ENCODE results near the gene GGA1.

The GGA1 gene

GRCh38 chr22:37569921-37570660, 38.5 kb upstream of the GGA1 start:
- TF ChIP-seq MAX (IDR thresholded peaks at IDR 0.05; ENCODE audit: low read depth, low read length), result no peak
- TF ChIP-seq, protein P1, sequence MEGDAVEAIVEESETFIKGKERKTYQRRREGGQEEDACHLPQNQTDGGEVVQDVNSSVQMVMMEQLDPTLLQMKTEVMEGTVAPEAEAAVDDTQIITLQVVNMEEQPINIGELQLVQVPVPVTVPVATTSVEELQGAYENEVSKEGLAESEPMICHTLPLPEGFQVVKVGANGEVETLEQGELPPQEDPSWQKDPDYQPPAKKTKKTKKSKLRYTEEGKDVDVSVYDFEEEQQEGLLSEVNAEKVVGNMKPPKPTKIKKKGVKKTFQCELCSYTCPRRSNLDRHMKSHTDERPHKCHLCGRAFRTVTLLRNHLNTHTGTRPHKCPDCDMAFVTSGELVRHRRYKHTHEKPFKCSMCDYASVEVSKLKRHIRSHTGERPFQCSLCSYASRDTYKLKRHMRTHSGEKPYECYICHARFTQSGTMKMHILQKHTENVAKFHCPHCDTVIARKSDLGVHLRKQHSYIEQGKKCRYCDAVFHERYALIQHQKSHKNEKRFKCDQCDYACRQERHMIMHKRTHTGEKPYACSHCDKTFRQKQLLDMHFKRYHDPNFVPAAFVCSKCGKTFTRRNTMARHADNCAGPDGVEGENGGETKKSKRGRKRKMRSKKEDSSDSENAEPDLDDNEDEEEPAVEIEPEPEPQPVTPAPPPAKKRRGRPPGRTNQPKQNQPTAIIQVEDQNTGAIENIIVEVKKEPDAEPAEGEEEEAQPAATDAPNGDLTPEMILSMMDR (IDR thresholded peaks at IDR 0.05; ENCODE audit: low read depth, low read length), result no peak
- TF ChIP-seq MYC (IDR thresholded peaks at IDR 0.05; ENCODE audit: low read depth, low read length), result no peak
- no peak for TF ChIP-seq POLR2A (IDR thresholded peaks at IDR 0.05; ENCODE audit: extremely low read depth, insufficient read length)
- H3K4me3 ChIP-seq (ENCODE audit: low read depth, low read length), result no peak overlapping the region
- no peak for DNase-seq (ENCODE audit: low read depth)

GRCh38 chr22:37570661-37570976, 38.0 kb upstream of the GGA1 start:
- no peak overlapping the region for H3K4me3 ChIP-seq (ENCODE audit: low read depth, low read length)
- TF ChIP-seq MAX (IDR thresholded peaks at IDR 0.05; ENCODE audit: low read depth, low read length) (no peak), POLR2A (IDR thresholded peaks at IDR 0.05; ENCODE audit: extremely low read depth, insufficient read length) (no peak), MYC (IDR thresholded peaks at IDR 0.05; ENCODE audit: low read depth, low read length) (no peak)
- TF ChIP-seq, protein P1 (IDR thresholded peaks at IDR 0.05; ENCODE audit: low read depth, low read length), result no peak
- no peak for DNase-seq (ENCODE audit: low read depth)

DNA sequence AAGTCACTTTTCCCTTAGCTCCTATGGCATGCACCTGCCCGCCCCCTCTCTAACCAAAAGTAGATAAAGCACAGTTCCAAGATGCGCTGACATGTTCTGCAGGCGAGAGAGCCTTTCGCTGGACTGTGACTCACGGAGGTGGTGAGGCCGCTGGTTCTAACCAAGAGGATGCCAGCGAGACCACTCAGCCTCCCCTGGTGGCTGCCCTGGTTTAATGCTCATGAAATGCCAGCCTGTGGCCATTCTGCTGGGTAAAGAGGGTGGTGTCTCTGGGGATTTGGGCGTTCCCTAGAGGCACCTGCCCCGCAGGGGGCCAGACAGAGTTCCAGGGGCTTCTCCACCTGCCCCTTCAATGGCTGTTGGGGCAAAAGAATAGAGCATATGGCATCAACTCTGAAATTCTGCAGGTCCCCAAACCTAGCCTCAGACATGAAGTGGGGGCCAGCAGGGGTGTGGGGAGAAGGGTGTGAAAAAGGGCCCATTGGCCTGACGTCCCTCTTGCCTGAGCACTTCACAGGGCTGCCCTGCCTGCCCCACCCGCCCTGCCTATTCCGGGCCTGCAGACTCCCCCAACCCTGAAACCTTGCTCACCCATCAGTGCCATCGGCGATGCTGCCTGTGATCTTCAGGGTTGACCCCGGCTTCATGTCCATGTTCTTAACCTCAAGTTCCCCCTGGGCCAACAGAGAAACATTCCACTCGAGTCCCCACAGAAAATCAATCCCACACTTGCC, 37.2 kb upstream of the GGA1 start:
- no peak for TF ChIP-seq MAX (IDR thresholded peaks at IDR 0.05; ENCODE audit: low read depth, low read length)
- TF ChIP-seq, protein P1 (IDR thresholded peaks at IDR 0.05; ENCODE audit: low read depth, low read length), result no peak
- TF ChIP-seq POLR2A (IDR thresholded peaks at IDR 0.05; ENCODE audit: extremely low read depth, insufficient read length), result no peak
- no peak for TF ChIP-seq MYC (IDR thresholded peaks at IDR 0.05; ENCODE audit: low read depth, low read length)
- H3K4me3 ChIP-seq (ENCODE audit: low read depth, low read length), result no peak overlapping the region
- DNase-seq (ENCODE audit: low read depth), result peak; percentile 39

- DNase-seq (ENCODE audit: low read depth), result no peak
- no peak overlapping the region for H3K4me3 ChIP-seq (ENCODE audit: low read depth, low read length)
- no peak for TF ChIP-seq POLR2A (IDR thresholded peaks at IDR 0.05; ENCODE audit: extremely low read depth, insufficient read length)
- TF ChIP-seq MAX (IDR thresholded peaks at IDR 0.05; ENCODE audit: low read depth, low read length), result no peak
Observed at GRCh38 chr22:37571992-37572373, 36.7 kb upstream of the GGA1 start.

DNA sequence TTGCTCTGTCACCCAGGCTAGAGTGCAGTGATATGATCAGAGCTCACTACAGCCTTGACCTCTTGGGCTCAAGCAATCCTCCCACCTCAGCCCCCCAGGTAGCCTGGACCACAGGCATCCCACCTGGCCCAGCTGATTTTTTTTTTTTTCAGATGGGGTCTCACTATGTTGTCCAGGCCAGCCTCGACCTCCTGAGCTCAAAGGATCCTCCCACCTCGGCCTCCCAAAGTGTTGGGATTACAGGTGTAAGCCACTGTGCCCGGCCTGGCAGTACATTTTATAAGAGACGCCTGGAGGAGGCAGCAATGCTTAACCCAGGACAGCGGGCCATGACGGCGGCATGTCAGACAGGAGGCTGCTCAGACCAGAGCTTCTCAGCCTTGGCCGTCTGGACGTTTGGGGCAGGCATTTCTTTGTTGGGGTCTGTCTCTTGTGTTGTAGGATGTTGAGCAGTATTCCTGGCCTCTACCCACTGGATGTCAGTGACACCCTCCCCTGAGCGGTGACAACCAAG, 33.1 kb upstream of the GGA1 start:
- H3K4me3 ChIP-seq (ENCODE audit: low read depth, low read length), result no peak overlapping the region
- DNase-seq (ENCODE audit: low read depth), result no peak
- TF ChIP-seq MYC (IDR thresholded peaks at IDR 0.05; ENCODE audit: low read depth, low read length) (no peak), MAX (IDR thresholded peaks at IDR 0.05; ENCODE audit: low read depth, low read length) (no peak), POLR2A (IDR thresholded peaks at IDR 0.05; ENCODE audit: extremely low read depth, insufficient read length) (no peak)
- TF ChIP-seq, protein P1 (IDR thresholded peaks at IDR 0.05; ENCODE audit: low read depth, low read length), result no peak

GRCh38 chr22:37578002-37578401, 30.6 kb upstream of the GGA1 start:
- DNase-seq (ENCODE audit: low read depth), result no peak
- TF ChIP-seq POLR2A (IDR thresholded peaks at IDR 0.05; ENCODE audit: extremely low read depth, insufficient read length), result no peak
- H3K4me3 ChIP-seq (ENCODE audit: low read depth, low read length), result no peak overlapping the region
